GM12878 (cell line): Measurements from ENCODE around the gene ANK3. TPM values are rescaled to one million over a fixed set of nuclear protein-coding genes. Genes with fewer than 3 reads are reported as not detected.

Experiments
- ATAC-seq: fragments of 200-7000 bp; cut with Tn5 transposase; 3 replicates; pipeline ENCODE4 v1.9.1; 2020; ENCODE audit warnings: mild to moderate bottlenecking, moderate library complexity
- BruUV-seq: library from RNA; stranded (reverse); fragments of 400-500 nt; replicated peaks from 2 replicates; lab custom pipeline; 2021; lab: Mats Ljungman, UMichigan
- CTCF ChIA-PET: fragments of 300-600 bp; sonication (Branson Sonifier 250); formaldehyde crosslinking; extraction: SDS; loops from one replicate; lab custom pipeline; 2021; ENCODE audit warnings: inconsistent platforms; lab: Yijun Ruan, JAX
- POLR2A ChIA-PET: fragments of 350-600 bp; formaldehyde crosslinking; extraction: SDS; loops from one replicate; lab custom pipeline; 2021; ENCODE audit warnings: inconsistent platforms; lab: Charles Lee
- RAD21 ChIA-PET: fragments of 300-600 bp; sonication (Branson Sonifier 250); formaldehyde crosslinking; loops from one replicate; lab custom pipeline; 2023; ENCODE audit warnings: antibody characterized with exemption; ENCODE audit not compliant: unreplicated experiment; lab: Charles Lee
- SMC1A ChIA-PET: fragments of 300-600 bp; sonication (Branson Sonifier 250); formaldehyde crosslinking; loops from one replicate; lab custom pipeline; 2023; ENCODE audit not compliant: unreplicated experiment, uncharacterized antibody; lab: Charles Lee
- DNase-seq: peaks from one replicate; pipeline ENCODE4 v3.0.0-alpha.2; 2011; ENCODE audit warnings: low read depth, low spot score
- FAIRE-seq: peaks from 3 replicates; lab custom pipeline; 2011; peaks lifted over from hg19 to GRCh38; lab: Jason Lieb, UNC
- H2AFZ ChIP-seq: 2 replicates; pipeline ENCODE4 v1.6.0; 2011; ENCODE audit warnings: low read depth, low read length, control low read depth; ENCODE audit not compliant: control insufficient read depth
- H3K27ac ChIP-seq: 2 replicates; pipeline ENCODE4 v1.5.1; 2011; ENCODE audit warnings: control low read depth; ENCODE audit not compliant: control insufficient read depth, insufficient read depth
- H3K27me3 ChIP-seq, 2 experiments: replicated peaks in 1 of 2; 2 replicates each; pipeline versions ENCODE4 v1.6.0 to v1.6.1; 2011; ENCODE audit warnings: low read length in 1 of 2; ENCODE audit not compliant: control insufficient read depth in 2 of 2, insufficient read depth in 2 of 2
- H3K36me3 ChIP-seq, 2 experiments: 2 replicates each; pipeline ENCODE4 v1.5.1; 2011; ENCODE audit warnings: low read length in 1 of 2; ENCODE audit not compliant: control insufficient read depth in 2 of 2, insufficient read depth in 2 of 2
- H3K4me1 ChIP-seq: 2 replicates; pipeline ENCODE4 v1.6.1; 2011; ENCODE audit warnings: mild to moderate bottlenecking, low read length, moderate library complexity, mixed read lengths; ENCODE audit not compliant: control insufficient read depth, insufficient read depth
- H3K4me2 ChIP-seq: 2 replicates; pipeline ENCODE4 v1.6.0; 2011; ENCODE audit warnings: control low read depth; ENCODE audit not compliant: control insufficient read depth, insufficient read depth
- H3K4me3 ChIP-seq: fragments of 200-600 bp; sonication (generic); 2 replicates; pipeline ENCODE4 v1.5.1; 2016
- H3K79me2 ChIP-seq: 2 replicates; pipeline ENCODE4 v1.6.0; 2011; ENCODE audit warnings: low read length; ENCODE audit not compliant: control insufficient read depth, insufficient read depth
- H3K9ac ChIP-seq: 2 replicates; pipeline ENCODE4 v1.8.0; 2011; ENCODE audit warnings: low read length, control low read depth, mixed read lengths; ENCODE audit not compliant: control insufficient read depth, insufficient read depth
- H3K9me3 ChIP-seq: replicated peaks from 3 replicates; pipeline ENCODE4 v1.5.1; 2011; ENCODE audit warnings: mild to moderate bottlenecking, low read length; ENCODE audit not compliant: control insufficient read depth, insufficient read depth
- H4K20me1 ChIP-seq: 2 replicates; pipeline ENCODE4 v1.6.0; 2011; ENCODE audit not compliant: control insufficient read depth, insufficient read depth
- ATF7 ChIP-seq: fragments of 450-650 bp; IDR thresholded peaks from 2 replicates; pipeline ENCODE4 v1.6.1; 2016; ENCODE audit warnings: low read depth, mild to moderate bottlenecking
- BMI1 ChIP-seq: fragments of 450-650 bp; IDR thresholded peaks from 2 replicates; pipeline ENCODE4 v1.6.1; 2016; ENCODE audit warnings: mild to moderate bottlenecking, moderate library complexity, borderline replicate concordance
- CREB1 ChIP-seq: IDR thresholded peaks from 2 replicates; pipeline ENCODE4 v1.6.1; 2012; ENCODE audit warnings: low read depth, mild to moderate bottlenecking, inconsistent platforms
- EZH2 ChIP-seq: IDR thresholded peaks from 2 replicates; pipeline ENCODE4 v1.6.1; 2012; ENCODE audit warnings: low read depth, mild to moderate bottlenecking, control low read depth, inconsistent platforms, low read length, borderline replicate concordance; ENCODE audit not compliant: control insufficient read depth
- PBX3 ChIP-seq: IDR thresholded peaks from 2 replicates; pipeline ENCODE4 v1.6.1; 2011; ENCODE audit warnings: mild to moderate bottlenecking, low read depth, low read length, moderate library complexity; ENCODE audit not compliant: insufficient replicate concordance
- RCOR1 ChIP-seq: conservative IDR thresholded peaks from 2 replicates; pipeline ENCODE4 v1.6.1; 2012; ENCODE audit warnings: low read depth, low read length, improper control_type of control experiment
- RELA ChIP-seq: fragments of 450-650 bp; IDR thresholded peaks from 2 replicates; pipeline ENCODE4 v1.8.0; 2014; ENCODE audit warnings: borderline replicate concordance; ENCODE audit not compliant: partially characterized antibody
- TCF7 ChIP-seq: IDR thresholded peaks from 2 replicates; pipeline ENCODE4 v1.6.1; 2014; ENCODE audit warnings: antibody characterized with exemption, borderline replicate concordance
- ZBED1 ChIP-seq: IDR thresholded peaks from 2 replicates; pipeline ENCODE4 v1.6.1; 2016; ENCODE audit warnings: borderline replicate concordance
- WGBS: methylation state at CpG from one replicate; pipeline ENCODE4 v1.1.6; 2016; ENCODE audit warnings: low lambda C conversion rate; ENCODE audit not compliant: insufficient replicate concordance, insufficient coverage; ENCODE audit errors: missing lambda C conversion rate; 5-methylcytosine and 5-hydroxymethylcytosine counted together
- in situ Hi-C: fragments of 300-500 bp; cut with MboI; formaldehyde crosslinking; loops from 9 replicates; pipeline ENCODE4 v1.14.3; 2018; ENCODE audit warnings: mixed read lengths
- intact Hi-C: fragments of 100-400 bp; cut with micrococcal nuclease; formaldehyde crosslinking; loops from one replicate; pipeline ENCODE4 v1.14.2; 2022; ENCODE audit not compliant: unreplicated experiment
- polyA plus RNA-seq, 11 experiments: library from polyadenylated mRNA; depleted of rRNA in 4 of 11; unstranded in 6 of 11; stranded (reverse) in 5 of 11; fragments of >200 nt; fragmentation: Nextera tagmentation in 4 of 11; fragmentation: Illumina TruSeq in 1 of 11; extraction: Ambion mirVana in 4 of 11; extraction: Trizol in 1 of 11; gene quantifications; 1 replicate in 1 of 11; 2 replicates in 10 of 11; pipeline versions ENCODE4 v1.2.1 to v1.2.3, GENCODE V29; 2011 to 2016; ENCODE audit warnings: inconsistent platforms in 2 of 11, missing spikeins in 2 of 11, low read depth in 1 of 11
- total RNA-seq, 4 experiments: library from RNA; depleted of rRNA in 3 of 4; stranded (reverse); fragments of >200 nt in 3 of 4; fragmentation: Illumina TruSeq in 1 of 4; extraction: Trizol in 1 of 4; gene quantifications; 2 replicates each; pipeline versions ENCODE4 v1.2.1 to v1.2.3, GENCODE V29; 2013 to 2021
- TF ChIP-seq, protein P1 (sequence below): fragments of 450-650 bp; formaldehyde crosslinking; IDR thresholded peaks from 2 replicates; pipeline ENCODE4 v1.5.0; 2022; ENCODE audit warnings: mild to moderate bottlenecking, missing genetic modification characterization
- TF ChIP-seq, protein P2 (sequence below): fragments of 450-650 bp; IDR thresholded peaks from 2 replicates; pipeline ENCODE4 v1.6.1; 2016; ENCODE audit warnings: mild to moderate bottlenecking

ANK3 gene
- total and polyA plus RNA-seq, 10 of the 15 experiments (the other 5 are each of a cell fraction or from before 2014, with no cell fraction given): 0.06 to 0.82 (median 0.20) TPM; not detected in 2

DNA sequence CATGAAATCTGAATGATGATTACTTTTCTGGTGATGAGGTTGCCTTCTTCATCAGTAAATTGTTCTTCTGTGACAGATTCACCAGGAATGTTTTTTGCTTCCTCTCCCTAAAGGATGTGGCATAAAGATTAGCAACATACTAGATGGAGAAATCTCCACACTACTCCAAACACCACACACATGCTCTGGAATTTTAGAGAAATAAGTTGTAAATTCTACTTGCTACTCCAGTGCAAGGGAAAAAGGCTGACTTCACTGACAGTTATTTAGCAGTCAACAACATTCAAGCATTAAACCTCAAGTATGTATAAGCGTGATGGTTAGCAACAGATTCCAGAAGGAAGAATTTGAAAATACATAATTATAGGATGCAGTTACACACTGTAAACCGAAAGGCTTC, 345.4 kb downstream of the ANK3 start:
- WGBS: 63% methylated on average over 2 of the region's 2 CpGs
- TF ChIP-seq ATF7 (no peak), RELA (no peak), EZH2 (no peak), CREB1 (no peak), TCF7 (no peak), BMI1 (no peak), PBX3 (no peak), RCOR1 (no peak), ZBED1 (no peak)
- TF ChIP-seq, protein P1, sequence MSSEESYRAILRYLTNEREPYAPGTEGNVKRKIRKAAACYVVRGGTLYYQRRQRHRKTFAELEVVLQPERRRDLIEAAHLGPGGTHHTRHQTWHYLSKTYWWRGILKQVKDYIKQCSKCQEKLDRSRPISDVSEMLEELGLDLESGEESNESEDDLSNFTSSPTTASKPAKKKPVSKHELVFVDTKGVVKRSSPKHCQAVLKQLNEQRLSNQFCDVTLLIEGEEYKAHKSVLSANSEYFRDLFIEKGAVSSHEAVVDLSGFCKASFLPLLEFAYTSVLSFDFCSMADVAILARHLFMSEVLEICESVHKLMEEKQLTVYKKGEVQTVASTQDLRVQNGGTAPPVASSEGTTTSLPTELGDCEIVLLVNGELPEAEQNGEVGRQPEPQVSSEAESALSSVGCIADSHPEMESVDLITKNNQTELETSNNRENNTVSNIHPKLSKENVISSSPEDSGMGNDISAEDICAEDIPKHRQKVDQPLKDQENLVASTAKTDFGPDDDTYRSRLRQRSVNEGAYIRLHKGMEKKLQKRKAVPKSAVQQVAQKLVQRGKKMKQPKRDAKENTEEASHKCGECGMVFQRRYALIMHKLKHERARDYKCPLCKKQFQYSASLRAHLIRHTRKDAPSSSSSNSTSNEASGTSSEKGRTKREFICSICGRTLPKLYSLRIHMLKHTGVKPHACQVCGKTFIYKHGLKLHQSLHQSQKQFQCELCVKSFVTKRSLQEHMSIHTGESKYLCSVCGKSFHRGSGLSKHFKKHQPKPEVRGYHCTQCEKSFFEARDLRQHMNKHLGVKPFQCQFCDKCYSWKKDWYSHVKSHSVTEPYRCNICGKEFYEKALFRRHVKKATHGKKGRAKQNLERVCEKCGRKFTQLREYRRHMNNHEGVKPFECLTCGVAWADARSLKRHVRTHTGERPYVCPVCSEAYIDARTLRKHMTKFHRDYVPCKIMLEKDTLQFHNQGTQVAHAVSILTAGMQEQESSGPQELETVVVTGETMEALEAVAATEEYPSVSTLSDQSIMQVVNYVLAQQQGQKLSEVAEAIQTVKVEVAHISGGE (CRISPR knock-in tag): no peak
- TF ChIP-seq, protein P2, sequence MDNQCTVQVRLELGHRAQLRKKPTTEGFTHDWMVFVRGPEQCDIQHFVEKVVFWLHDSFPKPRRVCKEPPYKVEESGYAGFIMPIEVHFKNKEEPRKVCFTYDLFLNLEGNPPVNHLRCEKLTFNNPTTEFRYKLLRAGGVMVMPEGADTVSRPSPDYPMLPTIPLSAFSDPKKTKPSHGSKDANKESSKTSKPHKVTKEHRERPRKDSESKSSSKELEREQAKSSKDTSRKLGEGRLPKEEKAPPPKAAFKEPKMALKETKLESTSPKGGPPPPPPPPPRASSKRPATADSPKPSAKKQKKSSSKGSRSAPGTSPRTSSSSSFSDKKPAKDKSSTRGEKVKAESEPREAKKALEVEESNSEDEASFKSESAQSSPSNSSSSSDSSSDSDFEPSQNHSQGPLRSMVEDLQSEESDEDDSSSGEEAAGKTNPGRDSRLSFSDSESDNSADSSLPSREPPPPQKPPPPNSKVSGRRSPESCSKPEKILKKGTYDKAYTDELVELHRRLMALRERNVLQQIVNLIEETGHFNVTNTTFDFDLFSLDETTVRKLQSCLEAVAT: no peak
- no TSS peak for BruUV-seq
- Histone ChIP-seq H3K36me3 (no peaks in the 10 kb centered on the region), H3K4me2 (no peak overlapping the region), H2AFZ (no peak overlapping the region), H3K27me3 (no peaks in the 10 kb centered on the region), H4K20me1 (no peaks in the 10 kb centered on the region), H3K9me3 (no peaks in the 10 kb centered on the region), H3K4me3 (no peak overlapping the region), H3K79me2 (no peaks in the 10 kb centered on the region), H3K27ac (no peak overlapping the region), H3K4me1 (peaks cover 6% of the 10 kb centered on the region; the same call in 1 of the 2 replicates), H3K9ac (no peak overlapping the region)
- FAIRE-seq (no peak), DNase-seq (no peak), ATAC-seq (no peak)
- in situ Hi-C loops: no loop called here
- ChIA-PET POLR2A (no interaction called here), RAD21 (no interaction called here), CTCF (no interaction called here), SMC1A (interaction anchor here (0.6 kb wide), 1 partner anchor 10 kb away, joined by 3 read pairs; no protein-coding TSS in a partner anchor)
- intact Hi-C loops: no loop called here
